ENCODE measurements around the gene RPL7L1. TPM values are rescaled to one million over a fixed set of nuclear protein-coding genes. Genes with fewer than 3 reads are reported as not detected.

RPL7L1 gene
- total RNA-seq, 1 donor: 102 TPM

DNA sequence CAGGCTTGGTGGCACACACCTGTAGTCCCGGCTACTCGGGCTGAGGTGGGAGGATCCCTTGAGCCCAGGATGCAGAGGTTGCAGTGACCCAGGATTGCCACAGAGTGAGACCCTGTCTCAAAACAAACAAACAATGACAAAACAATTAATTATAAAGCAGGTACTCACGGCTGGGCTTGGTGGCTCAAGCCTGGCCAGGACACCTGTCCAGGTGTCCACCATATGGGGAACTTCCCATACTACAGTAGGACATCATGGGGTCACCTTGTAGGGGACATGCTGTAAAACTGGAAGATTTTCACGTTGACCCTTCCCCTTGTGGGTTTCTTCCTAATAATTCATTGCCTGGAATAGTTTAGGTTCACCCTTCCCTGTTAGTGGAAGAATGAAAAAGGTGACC lies 30.7 kb upstream of the RPL7L1 start:
- no peak overlapping the region for H3K4me3 ChIP-seq (ENCODE audit: low read depth, low read length)
- TF ChIP-seq, protein P1, sequence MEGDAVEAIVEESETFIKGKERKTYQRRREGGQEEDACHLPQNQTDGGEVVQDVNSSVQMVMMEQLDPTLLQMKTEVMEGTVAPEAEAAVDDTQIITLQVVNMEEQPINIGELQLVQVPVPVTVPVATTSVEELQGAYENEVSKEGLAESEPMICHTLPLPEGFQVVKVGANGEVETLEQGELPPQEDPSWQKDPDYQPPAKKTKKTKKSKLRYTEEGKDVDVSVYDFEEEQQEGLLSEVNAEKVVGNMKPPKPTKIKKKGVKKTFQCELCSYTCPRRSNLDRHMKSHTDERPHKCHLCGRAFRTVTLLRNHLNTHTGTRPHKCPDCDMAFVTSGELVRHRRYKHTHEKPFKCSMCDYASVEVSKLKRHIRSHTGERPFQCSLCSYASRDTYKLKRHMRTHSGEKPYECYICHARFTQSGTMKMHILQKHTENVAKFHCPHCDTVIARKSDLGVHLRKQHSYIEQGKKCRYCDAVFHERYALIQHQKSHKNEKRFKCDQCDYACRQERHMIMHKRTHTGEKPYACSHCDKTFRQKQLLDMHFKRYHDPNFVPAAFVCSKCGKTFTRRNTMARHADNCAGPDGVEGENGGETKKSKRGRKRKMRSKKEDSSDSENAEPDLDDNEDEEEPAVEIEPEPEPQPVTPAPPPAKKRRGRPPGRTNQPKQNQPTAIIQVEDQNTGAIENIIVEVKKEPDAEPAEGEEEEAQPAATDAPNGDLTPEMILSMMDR (IDR thresholded peaks at IDR 0.05; ENCODE audit: insufficient read depth, low read length): no peak
- DNase-seq (ENCODE audit: low read depth): no peak

DNA sequence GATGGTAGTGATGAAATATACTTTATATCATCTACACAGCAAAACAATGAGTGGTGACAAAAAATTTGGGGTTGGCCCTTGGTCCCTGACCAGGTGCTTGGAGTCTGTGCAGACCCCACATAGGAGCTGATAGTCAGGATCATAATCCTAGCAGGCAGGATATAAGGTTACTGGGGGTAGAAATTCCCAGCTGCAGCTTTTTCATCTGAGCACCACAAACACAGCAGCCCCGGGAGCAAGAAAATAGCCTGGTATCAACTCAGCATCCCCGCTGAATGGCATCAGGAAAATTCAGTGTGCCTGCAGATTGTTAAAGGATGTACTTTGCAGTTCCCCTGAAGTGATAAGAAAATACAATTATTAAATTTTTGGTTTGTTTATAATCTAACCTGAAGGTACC lies 27.8 kb upstream of the RPL7L1 start:
- TF ChIP-seq, protein P1 (IDR thresholded peaks at IDR 0.05; ENCODE audit: insufficient read depth, low read length): no peak
- H3K4me3 ChIP-seq (ENCODE audit: low read depth, low read length): no peak overlapping the region
- DNase-seq (ENCODE audit: low read depth): no peak

DNA sequence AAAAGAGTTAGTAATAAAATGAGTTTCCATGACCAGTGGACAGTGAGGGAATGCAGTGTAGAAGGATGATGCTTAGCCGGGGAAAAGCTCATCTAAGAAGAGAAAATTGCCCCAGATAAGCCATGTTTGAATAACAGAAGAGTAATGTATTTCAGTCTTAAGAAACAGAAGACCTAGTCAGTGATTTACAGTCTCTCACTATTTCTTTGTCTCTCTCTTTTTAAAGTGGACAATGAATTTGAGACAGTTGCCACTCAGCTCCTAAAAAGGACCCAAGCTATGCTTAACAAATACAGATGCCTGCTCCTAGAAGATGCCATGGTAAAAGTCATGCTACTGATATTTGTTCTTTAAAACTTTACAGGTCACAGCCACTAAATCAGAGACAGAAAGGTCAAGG lies 19.4 kb upstream of the RPL7L1 start:
- TF ChIP-seq, protein P1 (IDR thresholded peaks at IDR 0.05; ENCODE audit: insufficient read depth, low read length): no peak
- H3K4me3 ChIP-seq (ENCODE audit: low read depth, low read length): no peak overlapping the region
- no peak for DNase-seq (ENCODE audit: low read depth)

DNA sequence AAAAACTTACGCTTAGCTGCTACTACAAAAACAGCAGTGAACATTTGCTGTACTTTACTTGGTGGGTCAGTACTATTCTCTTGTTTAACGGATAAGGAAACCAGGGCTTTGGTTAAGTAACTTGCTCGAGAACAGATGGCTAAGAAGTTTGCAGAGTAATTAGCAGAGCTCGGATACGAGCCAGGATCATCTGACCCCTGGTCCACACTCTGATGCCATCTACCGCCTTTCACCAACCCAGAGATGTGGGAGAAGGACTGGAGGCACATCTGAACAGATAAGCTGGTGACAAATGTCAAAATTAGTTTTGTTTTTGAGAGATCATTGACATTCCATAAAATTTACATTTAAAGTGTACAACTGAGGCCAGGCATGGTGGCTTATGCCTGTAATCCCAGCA lies 18.9 kb upstream of the RPL7L1 start:
- DNase-seq (ENCODE audit: low read depth): no peak
- TF ChIP-seq, protein P1 (IDR thresholded peaks at IDR 0.05; ENCODE audit: insufficient read depth, low read length): no peak
- H3K4me3 ChIP-seq (ENCODE audit: low read depth, low read length): no peak overlapping the region

DNA sequence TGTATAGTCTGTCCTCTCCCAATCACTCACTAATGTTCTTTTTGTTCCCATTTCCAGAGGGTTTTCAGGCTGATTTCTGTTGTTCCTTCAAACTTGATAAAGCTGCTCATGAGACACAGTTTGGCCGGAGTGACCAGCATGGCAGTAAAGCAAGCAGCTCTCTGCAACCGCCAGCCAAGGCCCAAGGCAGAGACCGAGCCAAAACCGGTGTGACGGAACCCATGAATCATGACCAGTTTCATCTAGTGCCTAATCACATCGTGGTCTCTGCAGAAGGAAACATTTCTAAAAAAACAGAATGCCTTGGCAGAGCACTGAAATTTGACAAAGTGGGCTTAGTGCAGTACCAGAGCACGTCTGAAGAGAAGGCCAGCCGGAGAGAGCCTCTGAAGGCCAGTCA lies 14.8 kb upstream of the RPL7L1 start:
- DNase-seq (ENCODE audit: low read depth): peak; percentile 69
- H3K4me3 ChIP-seq (ENCODE audit: low read depth, low read length): no peak overlapping the region
- TF ChIP-seq, protein P1 (IDR thresholded peaks at IDR 0.05; ENCODE audit: insufficient read depth, low read length): no peak

DNA sequence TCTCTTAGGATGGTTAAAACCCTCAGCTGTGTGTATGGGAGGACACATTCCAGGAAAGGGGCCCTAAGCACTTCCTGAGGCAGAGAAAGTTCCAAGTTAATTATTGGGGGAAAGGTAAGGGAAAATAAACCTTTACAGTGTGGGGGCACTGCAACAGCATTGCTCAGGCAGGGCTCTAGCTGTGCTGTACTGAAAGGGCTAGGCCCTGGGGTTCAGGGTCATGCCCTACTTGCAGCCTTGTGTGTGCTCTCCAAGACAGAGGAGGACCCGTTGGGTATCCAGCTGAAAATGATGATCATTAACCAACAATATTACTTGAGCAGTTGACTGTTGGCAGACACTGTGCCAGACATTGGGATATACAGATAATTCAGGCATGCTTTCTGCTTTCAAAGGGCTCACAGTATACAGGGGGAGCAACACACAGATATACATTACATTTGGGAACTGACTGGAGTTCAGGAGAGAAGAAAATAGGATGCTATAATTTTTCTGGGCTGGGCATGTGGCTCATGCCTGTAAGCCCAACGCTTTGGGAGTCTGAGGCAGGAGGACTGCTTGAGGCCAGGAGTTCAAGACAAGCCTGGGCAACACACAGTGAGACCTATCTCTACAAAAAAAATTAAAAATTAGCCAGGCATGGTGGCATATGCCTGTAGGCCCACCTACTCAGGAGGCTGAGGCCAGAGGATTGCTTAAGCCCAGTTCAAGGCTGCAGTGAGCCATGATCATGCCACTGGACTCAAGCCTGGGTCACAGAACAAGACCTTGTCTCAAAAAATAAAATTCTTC lies 9.1 kb upstream of the RPL7L1 start:
- TF ChIP-seq, protein P1 (IDR thresholded peaks at IDR 0.05; ENCODE audit: insufficient read depth, low read length): no peak
- no peak overlapping the region for H3K4me3 ChIP-seq (ENCODE audit: low read depth, low read length)
- DNase-seq (ENCODE audit: low read depth): no peak

DNA sequence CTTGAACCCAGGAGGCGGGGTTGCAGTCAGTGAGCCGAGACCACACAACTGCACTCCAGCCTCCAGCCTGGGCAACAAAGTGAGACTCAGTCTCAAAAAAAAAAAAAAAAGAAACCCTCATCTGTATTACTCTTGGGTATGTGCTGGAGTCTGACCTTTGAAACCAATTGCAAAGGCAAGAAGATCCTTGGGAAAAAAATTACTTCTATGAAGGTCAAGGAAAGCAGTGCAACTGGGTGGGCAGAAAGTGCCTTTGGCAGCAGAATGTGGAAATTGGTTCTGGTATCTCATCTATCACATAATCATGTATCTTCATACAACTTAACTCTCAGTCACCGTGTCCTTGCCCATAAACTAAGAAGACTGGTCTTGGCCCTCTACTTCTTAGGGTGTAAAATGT lies 7.7 kb upstream of the RPL7L1 start:
- H3K4me3 ChIP-seq (ENCODE audit: low read depth, low read length): no peak overlapping the region
- no peak for DNase-seq (ENCODE audit: low read depth)
- TF ChIP-seq, protein P1 (IDR thresholded peaks at IDR 0.05; ENCODE audit: insufficient read depth, low read length): no peak
